OCI-LY3 (cell line): Measurements from ENCODE around the gene LZTFL1.
A peak's percentile ranks its signal among the peaks of the same experiment; 100 is the strongest.

Experiments
- H2AFZ ChIP-seq: fragments of 200-600, 300-600 bp; shearing (Covaris generic); 2 replicates; pipeline ENCODE4 v1.6.0; 2014; ENCODE audit warnings: antibody characterized with exemption, low read depth, low read length
- H3K27ac ChIP-seq: fragments of 200-600, 300-600 bp; sonication (generic); 2 replicates; pipeline ENCODE4 v1.5.1; 2014; ENCODE audit warnings: mild to moderate bottlenecking, low read length, moderate library complexity, mixed read lengths
- H3K27me3 ChIP-seq: fragments of 200-600, 300-600 bp; sonication (generic); 2 replicates; pipeline ENCODE4 v1.6.1; 2014; ENCODE audit warnings: low read depth, low read length, mixed read lengths
- H3K36me3 ChIP-seq: fragments of 200-600, 300-600 bp; sonication (generic); replicated peaks from 2 replicates; pipeline ENCODE3; 2014; ENCODE audit warnings: low read depth, low read length, mixed read lengths
- H3K4me1 ChIP-seq: fragments of 300-600, 200-600 bp; sonication (generic); 2 replicates; pipeline ENCODE4 v1.6.1; 2014; ENCODE audit warnings: low read length, mixed read lengths
- H3K4me2 ChIP-seq: fragments of 200-600, 300-600 bp; sonication (generic); 2 replicates; pipeline ENCODE4 v1.6.1; 2014; ENCODE audit warnings: low read length, mixed read lengths
- H3K4me3 ChIP-seq: fragments of 300-600, 200-600 bp; sonication (generic); 2 replicates; pipeline ENCODE4 v1.5.1; 2014; ENCODE audit warnings: antibody characterized with exemption, mild to moderate bottlenecking, low read length, moderate library complexity
- H3K79me2 ChIP-seq: fragments of 300-600, 200-600 bp; shearing (Covaris generic); 2 replicates; pipeline ENCODE4 v1.6.1; 2014; ENCODE audit warnings: mild to moderate bottlenecking, low read length, mixed read lengths
- H3K9ac ChIP-seq: fragments of 300-600, 200-600 bp; shearing (Covaris generic); 2 replicates; pipeline ENCODE4 v1.6.0; 2014; ENCODE audit warnings: mild to moderate bottlenecking, low read length, moderate library complexity
- H3K9me3 ChIP-seq: fragments of 200-600, 300-600 bp; shearing (Covaris generic); 2 replicates; pipeline ENCODE4 v1.6.1; 2014; ENCODE audit warnings: low read length, mixed read lengths; ENCODE audit not compliant: insufficient read depth
- H4K20me1 ChIP-seq: fragments of 200-600, 300-600 bp; sonication (generic); 2 replicates; pipeline ENCODE4 v1.6.1; 2016; ENCODE audit warnings: low read length, mixed read lengths; ENCODE audit not compliant: insufficient read depth
- EZH2phosphoT487 ChIP-seq: fragments of 200-600 bp; shearing (Covaris generic); IDR thresholded peaks from 2 replicates; pipeline ENCODE4 v1.6.1; 2018; ENCODE audit warnings: antibody characterized with exemption, mixed run types, low read depth
- TF ChIP-seq, protein P1 (sequence below): fragments of 200-600, 300-600 bp; sonication (generic); IDR thresholded peaks from 2 replicates; pipeline ENCODE4 v1.5.1; 2014; ENCODE audit warnings: antibody characterized with exemption, low read length, low read depth

Gene LZTFL1

DNA sequence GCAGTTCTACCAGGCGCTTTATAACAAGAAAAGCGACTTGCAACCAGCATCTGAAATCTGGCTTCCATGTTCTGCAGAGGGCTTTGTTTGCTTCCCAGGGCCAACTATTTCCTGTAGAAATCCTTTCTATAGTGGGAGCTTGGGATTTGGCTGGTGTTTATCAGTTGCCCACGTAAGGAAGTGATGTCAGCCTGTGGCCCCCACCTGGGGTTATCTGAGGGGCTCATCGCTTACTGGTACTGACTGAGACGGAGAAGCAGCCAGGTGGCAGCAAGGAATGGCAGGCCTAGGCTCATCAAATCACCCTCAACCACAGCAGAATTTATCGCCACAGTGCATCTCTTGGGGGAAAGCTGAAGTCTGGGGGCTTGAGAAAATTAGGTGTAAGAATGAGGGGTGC is 29.9 kb upstream of the LZTFL1 start:
- Histone ChIP-seq H2AFZ (no peak overlapping the region), H4K20me1 (peaks cover 18% of the 10 kb centered on the region), H3K79me2 (no peaks in the 10 kb centered on the region), H3K27ac (no peak overlapping the region), H3K36me3 (no peaks in the 10 kb centered on the region), H3K4me3 (no peak overlapping the region), H3K27me3 (peaks cover 89% of the 10 kb centered on the region), H3K4me1 (peaks cover 26% of the 10 kb centered on the region), H3K9ac (no peak overlapping the region), H3K9me3 (no peaks in the 10 kb centered on the region), H3K4me2 (peak overlapping the region; percentile 57)
- TF ChIP-seq, protein P1, sequence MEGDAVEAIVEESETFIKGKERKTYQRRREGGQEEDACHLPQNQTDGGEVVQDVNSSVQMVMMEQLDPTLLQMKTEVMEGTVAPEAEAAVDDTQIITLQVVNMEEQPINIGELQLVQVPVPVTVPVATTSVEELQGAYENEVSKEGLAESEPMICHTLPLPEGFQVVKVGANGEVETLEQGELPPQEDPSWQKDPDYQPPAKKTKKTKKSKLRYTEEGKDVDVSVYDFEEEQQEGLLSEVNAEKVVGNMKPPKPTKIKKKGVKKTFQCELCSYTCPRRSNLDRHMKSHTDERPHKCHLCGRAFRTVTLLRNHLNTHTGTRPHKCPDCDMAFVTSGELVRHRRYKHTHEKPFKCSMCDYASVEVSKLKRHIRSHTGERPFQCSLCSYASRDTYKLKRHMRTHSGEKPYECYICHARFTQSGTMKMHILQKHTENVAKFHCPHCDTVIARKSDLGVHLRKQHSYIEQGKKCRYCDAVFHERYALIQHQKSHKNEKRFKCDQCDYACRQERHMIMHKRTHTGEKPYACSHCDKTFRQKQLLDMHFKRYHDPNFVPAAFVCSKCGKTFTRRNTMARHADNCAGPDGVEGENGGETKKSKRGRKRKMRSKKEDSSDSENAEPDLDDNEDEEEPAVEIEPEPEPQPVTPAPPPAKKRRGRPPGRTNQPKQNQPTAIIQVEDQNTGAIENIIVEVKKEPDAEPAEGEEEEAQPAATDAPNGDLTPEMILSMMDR: no peak
- no peak for TF ChIP-seq EZH2phosphoT487

DNA sequence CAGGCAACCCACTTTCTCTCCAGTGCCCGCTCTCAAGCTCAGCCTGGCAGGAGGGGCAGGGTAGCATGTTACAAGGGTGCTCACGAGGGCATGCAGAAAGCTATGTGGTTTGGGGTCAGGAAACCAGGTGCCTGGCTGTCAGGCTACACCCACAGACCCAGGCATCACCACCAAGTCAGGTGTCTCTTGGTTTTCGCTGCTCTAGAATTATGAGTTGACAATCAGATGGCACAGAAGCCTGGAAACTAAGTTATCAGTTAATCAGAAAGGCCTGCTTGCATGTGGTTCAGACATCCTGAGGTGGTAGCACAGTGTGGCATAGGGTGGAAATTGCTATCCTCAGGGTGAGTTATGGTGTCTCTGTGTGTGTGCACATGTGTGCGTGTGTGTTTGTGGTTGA is 28.2 kb upstream of the LZTFL1 start:
- H3K79me2 ChIP-seq: no peaks in the 10 kb centered on the region
- peaks cover 83% of the 10 kb centered on the region for H3K27me3 ChIP-seq
- no peak overlapping the region for H3K4me3 ChIP-seq
- H3K9me3 ChIP-seq: no peaks in the 10 kb centered on the region
- H3K27ac ChIP-seq: no peak overlapping the region
- 0 out of 2 replicates have a peak overlapping the region, but pooled peaks have one; percentile 2 for H3K4me2 ChIP-seq
- H2AFZ ChIP-seq: no peak overlapping the region
- TF ChIP-seq, protein P1: no peak
- no peak for TF ChIP-seq EZH2phosphoT487
- H3K9ac ChIP-seq: no peak overlapping the region
- H4K20me1 ChIP-seq: peaks cover 27% of the 10 kb centered on the region
- peaks cover 41% of the 10 kb centered on the region for H3K4me1 ChIP-seq
- no peaks in the 10 kb centered on the region for H3K36me3 ChIP-seq

DNA sequence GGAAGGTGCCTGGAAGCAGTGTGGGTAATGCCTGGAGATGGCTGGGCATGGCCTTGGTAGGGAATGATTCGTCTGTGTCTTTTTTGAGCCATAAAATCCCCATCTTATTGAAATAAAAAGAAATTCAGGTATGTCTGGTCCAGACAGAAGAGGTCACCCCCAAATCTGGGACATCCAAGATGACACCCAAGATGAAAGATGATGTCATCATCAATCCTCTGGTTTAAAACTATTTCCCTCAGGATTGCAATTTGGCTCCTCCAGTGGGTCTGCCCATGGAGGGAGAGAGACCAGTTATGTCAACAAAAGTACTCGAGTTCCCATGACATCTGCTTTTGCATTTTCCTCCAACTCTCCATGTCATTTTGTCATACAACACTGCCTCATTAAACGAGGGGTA is 27.7 kb upstream of the LZTFL1 start:
- H3K4me1 ChIP-seq: peaks cover 45% of the 10 kb centered on the region
- H3K9ac ChIP-seq: no peak overlapping the region
- H3K9me3 ChIP-seq: no peaks in the 10 kb centered on the region
- no peak overlapping the region for H2AFZ ChIP-seq
- TF ChIP-seq, protein P1: no peak
- no peak for TF ChIP-seq EZH2phosphoT487
- no peak overlapping the region for H3K27ac ChIP-seq
- H4K20me1 ChIP-seq: peaks cover 29% of the 10 kb centered on the region
- no peaks in the 10 kb centered on the region for H3K36me3 ChIP-seq
- H3K4me3 ChIP-seq: no peak overlapping the region
- no peaks in the 10 kb centered on the region for H3K79me2 ChIP-seq
- H3K4me2 ChIP-seq: 0 out of 2 replicates have a peak overlapping the region, but pooled peaks have one; percentile 2
- peaks cover 78% of the 10 kb centered on the region for H3K27me3 ChIP-seq

DNA sequence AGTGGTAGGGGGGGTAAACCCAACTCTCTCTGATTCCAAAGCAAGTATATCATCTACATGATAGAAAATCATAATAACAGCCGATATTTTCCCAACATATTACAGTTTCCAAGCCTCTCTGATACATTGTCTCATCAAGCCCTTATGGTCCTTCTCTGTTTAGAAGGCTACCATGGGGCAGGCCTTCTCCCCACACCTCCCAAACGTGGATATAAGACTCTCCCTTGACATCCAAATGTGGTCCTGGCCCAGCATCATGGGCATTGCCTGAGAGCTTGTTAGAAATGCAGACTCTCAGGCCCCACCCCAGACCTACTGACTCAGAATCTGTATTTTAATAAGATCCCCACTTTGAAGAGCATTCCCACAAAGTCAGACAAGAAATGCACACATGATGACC is 26.7 kb upstream of the LZTFL1 start:
- no peak overlapping the region for H2AFZ ChIP-seq
- peaks cover 35% of the 10 kb centered on the region for H4K20me1 ChIP-seq
- no peak overlapping the region for H3K9ac ChIP-seq
- H3K4me2 ChIP-seq: no peak overlapping the region
- 0 out of 2 replicates have a peak, but pooled peaks cover 3% of the 10 kb centered on the region for H3K9me3 ChIP-seq
- H3K4me3 ChIP-seq: no peak overlapping the region
- H3K27me3 ChIP-seq: peaks cover 75% of the 10 kb centered on the region
- H3K4me1 ChIP-seq: peaks cover 51% of the 10 kb centered on the region
- no peaks in the 10 kb centered on the region for H3K36me3 ChIP-seq
- no peaks in the 10 kb centered on the region for H3K79me2 ChIP-seq
- TF ChIP-seq, protein P1: no peak
- TF ChIP-seq EZH2phosphoT487: no peak
- no peak overlapping the region for H3K27ac ChIP-seq
